ENCODE data around the gene IL17D. TPM values are rescaled to one million over a fixed set of nuclear protein-coding genes. Genes with fewer than 3 reads are reported as not detected.

Gene IL17D
- total RNA-seq, 1 donor from 2014 or later = not detected

- no peaks in the 10 kb centered on the region for H3K36me3 Mint-ChIP-seq (ENCODE audit: low read depth)
- DNase-seq (no peak), ATAC-seq (ENCODE audit: low read depth) (no peak)
- H3K4me1 Mint-ChIP-seq = peaks cover 5% of the 10 kb centered on the region
- H3K27ac Mint-ChIP-seq = no peak overlapping the region
- H3K4me3 Mint-ChIP-seq = no peak overlapping the region
- intact Hi-C loops (cut with micrococcal nuclease) = no loop called here
- peaks cover 10% of the 10 kb centered on the region for H3K27me3 Mint-ChIP-seq
- H3K9me3 Mint-ChIP-seq = no peaks in the 10 kb centered on the region
- TF ChIP-seq, protein P1, sequence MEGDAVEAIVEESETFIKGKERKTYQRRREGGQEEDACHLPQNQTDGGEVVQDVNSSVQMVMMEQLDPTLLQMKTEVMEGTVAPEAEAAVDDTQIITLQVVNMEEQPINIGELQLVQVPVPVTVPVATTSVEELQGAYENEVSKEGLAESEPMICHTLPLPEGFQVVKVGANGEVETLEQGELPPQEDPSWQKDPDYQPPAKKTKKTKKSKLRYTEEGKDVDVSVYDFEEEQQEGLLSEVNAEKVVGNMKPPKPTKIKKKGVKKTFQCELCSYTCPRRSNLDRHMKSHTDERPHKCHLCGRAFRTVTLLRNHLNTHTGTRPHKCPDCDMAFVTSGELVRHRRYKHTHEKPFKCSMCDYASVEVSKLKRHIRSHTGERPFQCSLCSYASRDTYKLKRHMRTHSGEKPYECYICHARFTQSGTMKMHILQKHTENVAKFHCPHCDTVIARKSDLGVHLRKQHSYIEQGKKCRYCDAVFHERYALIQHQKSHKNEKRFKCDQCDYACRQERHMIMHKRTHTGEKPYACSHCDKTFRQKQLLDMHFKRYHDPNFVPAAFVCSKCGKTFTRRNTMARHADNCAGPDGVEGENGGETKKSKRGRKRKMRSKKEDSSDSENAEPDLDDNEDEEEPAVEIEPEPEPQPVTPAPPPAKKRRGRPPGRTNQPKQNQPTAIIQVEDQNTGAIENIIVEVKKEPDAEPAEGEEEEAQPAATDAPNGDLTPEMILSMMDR (IDR thresholded peaks at IDR 0.05) = no peak
- CTCF ChIA-PET = no interaction called here
- POLR2A ChIA-PET = no interaction called here
Measured at GRCh38 chr13:20720499-20720898, 17.0 kb downstream of the IL17D start.

- TF ChIP-seq, protein P1 (IDR thresholded peaks at IDR 0.05) = no peak
- ATAC-seq (ENCODE audit: low read depth) (no peak), DNase-seq (no peak)
- Mint-ChIP-seq H3K4me3 (no peak overlapping the region), H3K4me1 (peaks cover 5% of the 10 kb centered on the region), H3K27ac (no peak overlapping the region), H3K36me3 (ENCODE audit: low read depth) (no peaks in the 10 kb centered on the region), H3K27me3 (peaks cover 10% of the 10 kb centered on the region), H3K9me3 (no peaks in the 10 kb centered on the region)
- ChIA-PET CTCF (no interaction called here), POLR2A (no interaction called here)
- intact Hi-C loops (cut with micrococcal nuclease) = no loop called here
Measured at GRCh38 chr13:20721058-20721453, 17.6 kb downstream of the IL17D start.

GRCh38 chr13:20721454-20722357 lies 18.2 kb downstream of the IL17D start:
- POLR2A ChIA-PET = no interaction called here
- H3K27ac Mint-ChIP-seq = no peak overlapping the region
- no peak for DNase-seq

GRCh38 chr13:20727856-20728255 lies 24.4 kb downstream of the IL17D start:
- intact Hi-C loops (cut with micrococcal nuclease) = no loop called here
- no peak for DNase-seq
- no peaks in the 10 kb centered on the region for H3K4me1 Mint-ChIP-seq
- no peak overlapping the region for H3K27ac Mint-ChIP-seq
- CTCF ChIA-PET = no interaction called here
- H3K27me3 Mint-ChIP-seq = peaks cover 2% of the 10 kb centered on the region
- H3K36me3 Mint-ChIP-seq (ENCODE audit: low read depth) = peaks cover 8% of the 10 kb centered on the region
- no peak for ATAC-seq (ENCODE audit: low read depth)
- no peak overlapping the region for H3K4me3 Mint-ChIP-seq
- POLR2A ChIA-PET = no interaction called here
- H3K9me3 Mint-ChIP-seq = no peaks in the 10 kb centered on the region
- TF ChIP-seq, protein P1 (IDR thresholded peaks at IDR 0.05) = no peak

More at GRCh38 chr13:20721454-20722357, 18.2 kb downstream of the IL17D start:
- peaks cover 10% of the 10 kb centered on the region for H3K27me3 Mint-ChIP-seq
- intact Hi-C loops (cut with micrococcal nuclease) = no loop called here
- H3K4me1 Mint-ChIP-seq = peaks cover 5% of the 10 kb centered on the region
- peak overlapping the region; percentile 46 for H3K4me3 Mint-ChIP-seq
- no peaks in the 10 kb centered on the region for H3K9me3 Mint-ChIP-seq
- ATAC-seq (ENCODE audit: low read depth) = no peak
- CTCF ChIA-PET = no interaction called here
- TF ChIP-seq, protein P1 (IDR thresholded peaks at IDR 0.05) = no peak
- H3K36me3 Mint-ChIP-seq (ENCODE audit: low read depth) = no peaks in the 10 kb centered on the region

DNA sequence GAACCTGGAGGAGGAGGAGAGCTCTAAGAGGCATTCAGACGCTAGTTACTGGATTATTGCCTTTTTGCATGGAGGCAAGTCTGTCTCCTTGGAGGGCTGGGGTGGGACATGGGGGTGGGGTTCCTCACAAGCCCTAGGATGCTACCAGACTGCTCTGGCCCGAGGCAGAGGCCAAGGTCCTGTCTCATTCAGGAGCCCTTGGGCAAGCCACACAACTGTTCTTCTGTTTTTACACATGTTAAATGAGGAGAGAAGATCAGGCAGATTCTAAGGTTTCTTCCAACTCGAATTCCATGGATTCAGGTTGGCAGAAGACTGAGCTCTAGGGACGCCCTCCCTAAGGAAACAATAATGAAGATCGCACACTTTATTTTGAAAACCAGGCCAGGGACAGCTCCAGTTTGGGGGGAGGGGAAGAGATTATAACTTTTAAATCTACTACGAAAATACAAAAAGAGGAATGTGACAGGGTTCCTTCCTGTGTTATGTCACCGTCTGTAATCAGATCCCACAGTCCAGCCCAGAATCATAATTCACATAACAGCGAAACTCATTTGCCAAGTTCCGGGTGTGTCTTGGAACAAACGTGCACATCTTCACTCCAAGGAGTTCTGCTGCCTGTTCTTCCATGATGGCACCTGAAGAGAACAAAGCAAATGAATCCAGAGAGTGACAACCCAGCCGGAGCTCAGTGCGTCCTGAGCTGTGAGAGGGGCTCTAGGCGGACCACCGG lies 25.2 kb downstream of the IL17D start:
- CTCF ChIA-PET = no interaction called here
- POLR2A ChIA-PET = no interaction called here
- peaks cover 8% of the 10 kb centered on the region for H3K36me3 Mint-ChIP-seq (ENCODE audit: low read depth)
- no peak for DNase-seq
- no peak for ATAC-seq (ENCODE audit: low read depth)
- intact Hi-C loops (cut with micrococcal nuclease) = no loop called here
- no peak overlapping the region for H3K27ac Mint-ChIP-seq
- H3K27me3 Mint-ChIP-seq = no peaks in the 10 kb centered on the region
- TF ChIP-seq, protein P1 (IDR thresholded peaks at IDR 0.05) = no peak
- no peaks in the 10 kb centered on the region for H3K9me3 Mint-ChIP-seq
- H3K4me1 Mint-ChIP-seq = no peaks in the 10 kb centered on the region
- no peak overlapping the region for H3K4me3 Mint-ChIP-seq

Measured in activated B cell treated with CpG ODN at 0.5 μM for 24 hours (primary cell).